IPS-18a (cell line): ENCODE measurements around the gene KRTAP5-8.
"Not testable (repeated sequence)": the region's sequence is repeated elsewhere in the genome, so short reads cannot be mapped to it uniquely, and the experiment has no call there.

Experiments
- H3K27ac ChIP-seq: one replicate; pipeline ENCODE4 v1.5.1; 2013; ENCODE audit warnings: low read length
- H3K27me3 ChIP-seq: one replicate; pipeline ENCODE4 v1.6.1; 2013; ENCODE audit warnings: mild to moderate bottlenecking, low read length; ENCODE audit not compliant: control insufficient read depth, insufficient read depth
- H3K36me3 ChIP-seq: one replicate; pipeline ENCODE4 v1.6.1; 2013; ENCODE audit warnings: low read depth, low read length; ENCODE audit not compliant: control insufficient read depth
- H3K4me1 ChIP-seq: one replicate; pipeline ENCODE4 v1.6.1; 2013; ENCODE audit warnings: low read depth, low read length; ENCODE audit not compliant: control insufficient read depth
- H3K4me3 ChIP-seq: one replicate; pipeline ENCODE4 v1.5.1; 2013; ENCODE audit warnings: low read length
- H3K9ac ChIP-seq: one replicate; pipeline ENCODE4 v1.6.1; 2013; ENCODE audit warnings: mild to moderate bottlenecking, low read length, moderate library complexity
- H3K9me3 ChIP-seq: one replicate; pipeline ENCODE4 v1.6.1; 2013; ENCODE audit warnings: low read depth, low read length; ENCODE audit not compliant: control insufficient read depth

KRTAP5-8 gene

GRCh38 chr11:71568704-71569349 lies 31.0 kb downstream of the KRTAP5-8 start:
- H3K4me1 ChIP-seq = peaks cover 5% of the 10 kb centered on the region
- H3K36me3 ChIP-seq = no peaks in the 10 kb centered on the region
- H3K9me3 ChIP-seq = no peaks in the 10 kb centered on the region
- no peak overlapping the region for H3K4me3 ChIP-seq
- H3K9ac ChIP-seq = no peak overlapping the region
- H3K27ac ChIP-seq = no peak overlapping the region
- no peaks in the 10 kb centered on the region for H3K27me3 ChIP-seq

- H3K9ac ChIP-seq, H3K9me3 ChIP-seq, H3K27me3 ChIP-seq, H3K27ac ChIP-seq, H3K4me1 ChIP-seq, H3K4me3 ChIP-seq, H3K36me3 ChIP-seq: not testable (repeated sequence)
Observed at GRCh38 chr11:71571101-71571850, 33.5 kb downstream of the KRTAP5-8 start.

GRCh38 chr11:71572811-71573210 lies 35.0 kb downstream of the KRTAP5-8 start:
- Histone ChIP-seq H3K27ac (no peak overlapping the region), H3K27me3 (no peaks in the 10 kb centered on the region), H3K36me3 (no peaks in the 10 kb centered on the region), H3K9me3 (no peaks in the 10 kb centered on the region), H3K9ac (no peak overlapping the region), H3K4me3 (no peak overlapping the region), H3K4me1 (no peaks in the 10 kb centered on the region)

GRCh38 chr11:71574418-71574817 lies 36.6 kb downstream of the KRTAP5-8 start:
- Histone ChIP-seq H3K4me3 (no peak overlapping the region), H3K9ac (no peak overlapping the region), H3K27me3 (no peaks in the 10 kb centered on the region), H3K27ac (no peak overlapping the region), H3K9me3 (no peaks in the 10 kb centered on the region), H3K36me3 (no peaks in the 10 kb centered on the region), H3K4me1 (no peaks in the 10 kb centered on the region)

- no peaks in the 10 kb centered on the region for H3K9me3 ChIP-seq
- H3K4me3 ChIP-seq = no peak overlapping the region
- no peak overlapping the region for H3K9ac ChIP-seq
- H3K4me1 ChIP-seq = peaks cover 3% of the 10 kb centered on the region
- no peaks in the 10 kb centered on the region for H3K36me3 ChIP-seq
- H3K27ac ChIP-seq = no peak overlapping the region
- H3K27me3 ChIP-seq = no peaks in the 10 kb centered on the region
Observed at GRCh38 chr11:71575723-71576424, 38.0 kb downstream of the KRTAP5-8 start.

- not testable (repeated sequence) for H3K27ac ChIP-seq, H3K36me3 ChIP-seq, H3K4me3 ChIP-seq, H3K4me1 ChIP-seq, H3K27me3 ChIP-seq, H3K9ac ChIP-seq, H3K9me3 ChIP-seq
Observed at GRCh38 chr11:71576688-71577465, 39.1 kb downstream of the KRTAP5-8 start.

- Histone ChIP-seq H3K9ac (no peak overlapping the region), H3K4me1 (peaks cover 3% of the 10 kb centered on the region), H3K9me3 (no peaks in the 10 kb centered on the region), H3K4me3 (no peak overlapping the region), H3K27ac (no peak overlapping the region), H3K36me3 (no peaks in the 10 kb centered on the region), H3K27me3 (no peaks in the 10 kb centered on the region)
Observed at GRCh38 chr11:71577469-71578004, 39.7 kb downstream of the KRTAP5-8 start.

GRCh38 chr11:71579513-71579912 lies 41.7 kb downstream of the KRTAP5-8 start:
- not testable (repeated sequence) for H3K36me3 ChIP-seq, H3K4me1 ChIP-seq, H3K27me3 ChIP-seq, H3K9me3 ChIP-seq, H3K9ac ChIP-seq, H3K27ac ChIP-seq, H3K4me3 ChIP-seq

- H3K4me1 ChIP-seq = peaks cover 3% of the 10 kb centered on the region
- H3K9ac ChIP-seq = no peak overlapping the region
- no peaks in the 10 kb centered on the region for H3K9me3 ChIP-seq
- H3K27me3 ChIP-seq = no peaks in the 10 kb centered on the region
- H3K27ac ChIP-seq = no peak overlapping the region
- H3K36me3 ChIP-seq = no peaks in the 10 kb centered on the region
- H3K4me3 ChIP-seq = no peak overlapping the region
Observed at GRCh38 chr11:71580057-71581003, 42.5 kb downstream of the KRTAP5-8 start.

GRCh38 chr11:71581826-71582225 lies 44.0 kb downstream of the KRTAP5-8 start:
- H3K4me3 ChIP-seq = no peak overlapping the region
- H3K9me3 ChIP-seq = no peaks in the 10 kb centered on the region
- no peaks in the 10 kb centered on the region for H3K27me3 ChIP-seq

More at GRCh38 chr11:71581826-71582225, 44.0 kb downstream of the KRTAP5-8 start:
- Histone ChIP-seq H3K4me1 (peaks cover 3% of the 10 kb centered on the region), H3K9ac (no peak overlapping the region), H3K36me3 (no peaks in the 10 kb centered on the region), H3K27ac (no peak overlapping the region)
